HCT116 (cell line): ENCODE measurements around the gene CGNL1. TPM values are rescaled to one million over a fixed set of nuclear protein-coding genes. Genes with fewer than 3 reads are reported as not detected.

Experiments
- ATAC-seq: fragments of 200-7000 bp; cut with Tn5 transposase; 2 replicates; pipeline ENCODE4 v1.9.1; 2020; ENCODE audit warnings: mild to moderate bottlenecking, moderate library complexity
- BruUV-seq: library from RNA; stranded (reverse); fragments of 400-500 nt; replicated peaks from 2 replicates; lab custom pipeline; 2021; lab: Mats Ljungman, UMichigan
- CTCF ChIA-PET: fragments of 300-600 bp; sonication (Branson Sonifier 250); formaldehyde crosslinking; loops from one replicate; lab custom pipeline; 2021; ENCODE audit warnings: antibody characterized with exemption; lab: Charles Lee
- POLR2A ChIA-PET: fragments of 300-600, 350-600 bp; sonication (Branson Sonifier 250); formaldehyde crosslinking; loops from one replicate; lab custom pipeline; 2021; ENCODE audit warnings: antibody characterized with exemption; lab: Charles Lee
- RAD21 ChIA-PET, 2 experiments: fragments of 300-600 bp; sonication (Branson Sonifier 250); formaldehyde crosslinking; loops; one replicate each; lab custom pipeline; 2023; ENCODE audit warnings: low total read pairs in 2 of 2; ENCODE audit not compliant: uncharacterized antibody in 2 of 2, unreplicated experiment in 2 of 2, low non-redundant PET in 1 of 2; lab: Charles Lee
- DNase-seq: peaks from one replicate; pipeline ENCODE4 v3.0.0-alpha.2; 2010; ENCODE audit warnings: low read depth, low spot score
- H2AFZ ChIP-seq: fragments of 200-600 bp; shearing (Covaris generic), sonication (generic); 2 replicates; pipeline ENCODE4 v1.6.1; 2017; ENCODE audit warnings: low read depth, mixed run types, mixed read lengths, antibody characterized with exemption, low read length; ENCODE audit not compliant: poor library complexity, severe bottlenecking
- H3K27ac ChIP-seq: 2 replicates; pipeline ENCODE4 v1.5.1; 2012; ENCODE audit warnings: low read depth, low read length
- H3K27me3 ChIP-seq: fragments of 200-600 bp; sonication (generic); 2 replicates; pipeline ENCODE4 v1.6.1; 2016; ENCODE audit warnings: mixed run types, low read length, mixed read lengths; ENCODE audit not compliant: insufficient read depth
- H3K36me3 ChIP-seq, 2 experiments: fragments of 200-500 bp in 1 of 2; fragments of 200-600 bp in 1 of 2; sonication (Bioruptor generic) in 1 of 2; sonication (generic) in 1 of 2; 2 replicates each; pipeline versions ENCODE4 v1.5.1 to v1.6.1; 2014 to 2016; ENCODE audit warnings: low read length in 2 of 2, inconsistent platforms in 1 of 2, mixed read lengths in 1 of 2, mixed run types in 1 of 2; ENCODE audit not compliant: insufficient read depth in 2 of 2, control insufficient read depth in 1 of 2
- H3K4me1 ChIP-seq, 2 experiments: fragments of 200-600 bp in 1 of 2; sonication (generic) in 1 of 2; 2 replicates each; pipeline versions ENCODE4 v1.5.1 to v1.6.1; 2012 to 2017; ENCODE audit warnings: low read length in 2 of 2, inconsistent platforms in 1 of 2, mild to moderate bottlenecking in 1 of 2, mixed read lengths in 1 of 2, mixed run types in 1 of 2, moderate library complexity in 1 of 2; ENCODE audit not compliant: insufficient read depth in 2 of 2, control insufficient read depth in 1 of 2
- H3K4me2 ChIP-seq: fragments of 200-600 bp; sonication (generic); 2 replicates; pipeline ENCODE4 v1.6.1; 2017; ENCODE audit warnings: mixed run types, low read length, mixed read lengths
- H3K4me3 ChIP-seq, 2 experiments: fragments of 200-600 bp in 1 of 2; sonication (generic) in 1 of 2; replicated peaks in 1 of 2; 2 replicates each; pipeline ENCODE4 v1.5.1; 2011 to 2016; ENCODE audit warnings: low read length in 2 of 2, control low read depth in 1 of 2, low read depth in 1 of 2, mild to moderate bottlenecking in 1 of 2, mixed read lengths in 1 of 2, mixed run types in 1 of 2
- H3K79me2 ChIP-seq: fragments of 200-600 bp; sonication (generic); 2 replicates; pipeline ENCODE4 v1.6.1; 2017; ENCODE audit warnings: mild to moderate bottlenecking, mixed run types, low read length, moderate library complexity, mixed read lengths; ENCODE audit not compliant: insufficient read depth
- H3K9ac ChIP-seq: fragments of 200-600 bp; sonication (generic); 2 replicates; pipeline ENCODE4 v1.6.1; 2016; ENCODE audit warnings: low read length, mixed read lengths
- H3K9me2 ChIP-seq: fragments of 200-600 bp; sonication (generic), shearing (Covaris generic); 2 replicates; pipeline ENCODE4 v1.6.1; 2017; ENCODE audit warnings: mixed run types, mild to moderate bottlenecking, moderate library complexity; ENCODE audit not compliant: insufficient read depth
- H3K9me3 ChIP-seq, 2 experiments: fragments of 200-500 bp in 1 of 2; fragments of 200-600 bp in 1 of 2; sonication (Bioruptor generic) in 1 of 2; sonication (generic) in 1 of 2; 2 replicates each; pipeline ENCODE4 v1.6.1; 2014 to 2017; ENCODE audit warnings: low read length in 2 of 2, mixed read lengths in 2 of 2, inconsistent platforms in 1 of 2, low read depth in 1 of 2, mild to moderate bottlenecking in 1 of 2, mixed run types in 1 of 2, moderate library complexity in 1 of 2; ENCODE audit not compliant: control insufficient read depth in 1 of 2, insufficient read depth in 1 of 2
- H4K20me1 ChIP-seq: fragments of 200-600 bp; sonication (generic), shearing (Covaris generic); 2 replicates; pipeline ENCODE4 v1.6.1; 2017; ENCODE audit warnings: mixed run types, mild to moderate bottlenecking, moderate library complexity; ENCODE audit not compliant: insufficient read depth
- ATF3 ChIP-seq: IDR thresholded peaks from 2 replicates; pipeline ENCODE4 v1.6.1; 2012
- CTCF ChIP-seq, 3 experiments: fragments of 200-600 bp in 1 of 3; sonication (generic) in 1 of 3; IDR thresholded peaks in 2 of 3; conservative IDR thresholded peaks in 1 of 3; 2 replicates each; pipeline ENCODE4 v1.5.1; 2012 to 2017; ENCODE audit warnings: low read depth in 2 of 3, low read length in 2 of 3, antibody characterized with exemption in 1 of 3, borderline replicate concordance in 1 of 3, control low read depth in 1 of 3, mild to moderate bottlenecking in 1 of 3, mixed read lengths in 1 of 3, mixed run types in 1 of 3, moderate library complexity in 1 of 3; ENCODE audit not compliant: insufficient read depth in 1 of 3
- ELF1 ChIP-seq: IDR thresholded peaks from 2 replicates; pipeline ENCODE4 v1.6.1; 2012; ENCODE audit warnings: low read depth, borderline replicate concordance
- EZH2phosphoT487 ChIP-seq: fragments of 200-600 bp; IDR thresholded peaks from 2 replicates; pipeline ENCODE4 v1.6.1; 2018; ENCODE audit warnings: antibody characterized with exemption, borderline replicate concordance
- FOSL1 ChIP-seq: IDR thresholded peaks from 2 replicates; pipeline ENCODE4 v1.6.1; 2012; ENCODE audit warnings: low read depth
- MAX ChIP-seq: IDR thresholded peaks from 2 replicates; pipeline ENCODE4 v1.6.1; 2012
- SP1 ChIP-seq: IDR thresholded peaks from 2 replicates; pipeline ENCODE4 v1.6.1; 2012; ENCODE audit warnings: low read depth
- YY1 ChIP-seq: IDR thresholded peaks from 2 replicates; pipeline ENCODE4 v1.6.1; 2011; ENCODE audit warnings: low read length, low read depth, moderate library complexity, mild to moderate bottlenecking; ENCODE audit not compliant: insufficient replicate concordance; ENCODE audit errors: extremely low read depth
- intact Hi-C: fragments of 100-400 bp; cut with micrococcal nuclease; formaldehyde crosslinking; loops from 2 replicates; pipeline ENCODE4 v1.10.0; 2022
- total RNA-seq: library from RNA; stranded (reverse); gene quantifications from one replicate; pipeline ENCODE4 v1.2.1, GENCODE V29; 2021; ENCODE audit not compliant: unreplicated experiment

Gene CGNL1
- total RNA-seq, 1 experiment from 2014 or later = 2.2 TPM

- no peak overlapping the region for H3K27ac ChIP-seq
- ATAC-seq (no peak), DNase-seq (no peak)
- TF ChIP-seq YY1 = no peak
- no peak for TF ChIP-seq CTCF (IDR thresholded peaks at IDR 0.05 in 2 of 3, conservative IDR thresholded peaks at IDR 0.05 in 1 of 3; ENCODE audit: borderline replicate concordance in 1 of 3, insufficient read depth in 1 of 3, low read depth in 2 of 3, low read length in 2 of 3)
- TF ChIP-seq FOSL1 = no peak
- no peak for TF ChIP-seq MAX
- TF ChIP-seq EZH2phosphoT487 = no peak
- no peak for TF ChIP-seq ATF3
- no peak for TF ChIP-seq SP1
- no peak for TF ChIP-seq ELF1
- no peaks in the 10 kb centered on the region for H3K9me3 ChIP-seq
- H3K4me2 ChIP-seq = no peak overlapping the region
- H4K20me1 ChIP-seq = no peaks in the 10 kb centered on the region
- ChIA-PET POLR2A (no interaction called here), CTCF (interaction anchor here (0.6 to 1.3 kb wide), 2 partner anchors 145 to 147 kb away, joined by 3 to 4 read pairs; no protein-coding TSS in a partner anchor), RAD21 (no interaction called here)
- no peaks in the 10 kb centered on the region for H3K4me1 ChIP-seq
- BruUV-seq = no TSS peak
- intact Hi-C loops = no loop called here
- no peaks in the 10 kb centered on the region for H3K36me3 ChIP-seq
- no peak overlapping the region for H3K9ac ChIP-seq
- H2AFZ ChIP-seq = no peak overlapping the region
- H3K9me2 ChIP-seq = no peaks in the 10 kb centered on the region
- H3K27me3 ChIP-seq = no peaks in the 10 kb centered on the region
- no peaks in the 10 kb centered on the region for H3K79me2 ChIP-seq
- no peak overlapping the region for H3K4me3 ChIP-seq
Measured at GRCh38 chr15:57382969-57383368, 6.7 kb downstream of the CGNL1 start.
